Measurements from ENCODE around the gene KCNMB3. TPM values are rescaled to one million over a fixed set of nuclear protein-coding genes. Genes with fewer than 3 reads are reported as not detected.

KCNMB3 gene
- total and polyA plus RNA-seq, 2 of the 13 experiments (the other 11 are each of a cell fraction or from before 2014, with no cell fraction given): 4.3 to 7.1 TPM

DNA sequence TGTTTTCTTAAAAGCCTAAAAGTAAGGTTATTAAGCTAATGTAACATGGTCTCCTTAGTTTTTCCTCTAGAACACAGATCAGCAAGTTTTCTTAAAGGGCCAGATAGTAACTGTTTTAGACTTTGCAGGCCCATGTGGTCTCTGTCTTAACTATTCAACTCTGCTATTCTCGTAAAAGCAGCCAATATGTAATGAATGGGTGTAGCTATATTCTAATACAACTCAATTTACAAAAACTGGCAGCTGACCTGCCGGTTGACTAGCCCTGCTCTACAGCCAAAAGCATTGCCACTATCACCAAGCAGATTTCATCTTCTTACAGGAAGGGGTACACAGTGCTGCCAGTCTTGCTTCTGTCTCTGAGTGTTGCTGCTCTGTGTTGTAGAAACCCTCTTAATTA lies 27.4 kb downstream of the KCNMB3 start:
- in situ Hi-C loops (cut with HindIII; ENCODE audit: extremely low pct_ligation_motif_present, low pct_unique_long_range_greater_than_20kb): no loop called here
- no peak overlapping the region for H3K27ac ChIP-seq (ENCODE audit: extremely low read length, insufficient read depth, low read length)
- H2AFZ ChIP-seq (ENCODE audit: low read length): no peak overlapping the region
- H3K27me3 ChIP-seq (ENCODE audit: control insufficient read depth in 1 of 2, insufficient read depth in 2 of 2, low read length in 2 of 2): no peaks in the 10 kb centered on the region
- no peaks in the 10 kb centered on the region for H3K79me2 ChIP-seq (ENCODE audit: insufficient read depth, low read length)
- BruUV-seq (replicated peaks): no TSS peak
- ChIA-PET CTCF (ENCODE audit: low intra/inter-chr PET ratio, low total read pairs) (no interaction called here), POLR2A (no interaction called here)
- 93% methylated on average over 2 of the region's 2 CpGs for WGBS (ENCODE audit: low lambda C conversion rate)
- H3K4me1 ChIP-seq (ENCODE audit: insufficient read depth, low read length): no peaks in the 10 kb centered on the region
- H3K4me3 ChIP-seq (replicated peaks in 1 of 3; ENCODE audit: insufficient read depth in 1 of 3, low read depth in 2 of 3, low read length in 3 of 3): no peak overlapping the region
- H3K36me3 ChIP-seq (replicated peaks in 1 of 2; ENCODE audit: control insufficient read depth in 1 of 2, insufficient read depth in 2 of 2, low read length in 2 of 2): peaks cover 0 to 12% of the 10 kb centered on the region in 2 experiments; a peak in 3 of 5 replicates
- H3K9me3 ChIP-seq (ENCODE audit: low read length): no peaks in the 10 kb centered on the region
- no peak for DNase-seq (ENCODE audit: low spot score)
- no peak overlapping the region for H3K9ac ChIP-seq (ENCODE audit: insufficient read depth, low read depth, low read length)
- intact Hi-C loops (cut with micrococcal nuclease; ENCODE audit: unreplicated experiment): loop anchor here (10.0 kb wide), 1 partner anchor 91 kb away; no protein-coding TSS in a partner anchor
- H3K4me2 ChIP-seq (ENCODE audit: low read depth, low read length): no peak overlapping the region
- no peak for FAIRE-seq
- H4K20me1 ChIP-seq (ENCODE audit: insufficient read depth, low read length): no peaks in the 10 kb centered on the region
- no peak for ATAC-seq
- TF ChIP-seq CHD4 (IDR thresholded peaks at IDR 0.05; ENCODE audit: borderline replicate concordance, low read length) (no peak), MTA3 (CRISPR knock-in tag; IDR thresholded peaks at IDR 0.05) (no peak), PAF1 (CRISPR knock-in tag; IDR thresholded peaks at IDR 0.05) (no peak), SETDB1 (CRISPR knock-in tag; IDR thresholded peaks at IDR 0.05; ENCODE audit: borderline replicate concordance) (no peak), CBX5 (CRISPR knock-in tag; IDR thresholded peaks at IDR 0.05; ENCODE audit: borderline replicate concordance) (no peak), ZNF451 (CRISPR knock-in tag; IDR thresholded peaks at IDR 0.05) (no peak)
- TF ChIP-seq, protein P1, sequence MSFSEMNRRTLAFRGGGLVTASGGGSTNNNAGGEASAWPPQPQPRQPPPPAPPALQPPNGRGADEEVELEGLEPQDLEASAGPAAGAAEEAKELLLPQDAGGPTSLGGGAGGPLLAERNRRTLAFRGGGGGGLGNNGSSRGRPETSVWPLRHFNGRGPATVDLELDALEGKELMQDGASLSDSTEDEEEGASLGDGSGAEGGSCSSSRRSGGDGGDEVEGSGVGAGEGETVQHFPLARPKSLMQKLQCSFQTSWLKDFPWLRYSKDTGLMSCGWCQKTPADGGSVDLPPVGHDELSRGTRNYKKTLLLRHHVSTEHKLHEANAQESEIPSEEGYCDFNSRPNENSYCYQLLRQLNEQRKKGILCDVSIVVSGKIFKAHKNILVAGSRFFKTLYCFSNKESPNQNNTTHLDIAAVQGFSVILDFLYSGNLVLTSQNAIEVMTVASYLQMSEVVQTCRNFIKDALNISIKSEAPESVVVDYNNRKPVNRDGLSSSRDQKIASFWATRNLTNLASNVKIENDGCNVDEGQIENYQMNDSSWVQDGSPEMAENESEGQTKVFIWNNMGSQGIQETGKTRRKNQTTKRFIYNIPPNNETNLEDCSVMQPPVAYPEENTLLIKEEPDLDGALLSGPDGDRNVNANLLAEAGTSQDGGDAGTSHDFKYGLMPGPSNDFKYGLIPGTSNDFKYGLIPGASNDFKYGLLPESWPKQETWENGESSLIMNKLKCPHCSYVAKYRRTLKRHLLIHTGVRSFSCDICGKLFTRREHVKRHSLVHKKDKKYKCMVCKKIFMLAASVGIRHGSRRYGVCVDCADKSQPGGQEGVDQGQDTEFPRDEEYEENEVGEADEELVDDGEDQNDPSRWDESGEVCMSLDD (CRISPR knock-in tag; IDR thresholded peaks at IDR 0.05; ENCODE audit: borderline replicate concordance): no peak
- TF ChIP-seq, protein P2, sequence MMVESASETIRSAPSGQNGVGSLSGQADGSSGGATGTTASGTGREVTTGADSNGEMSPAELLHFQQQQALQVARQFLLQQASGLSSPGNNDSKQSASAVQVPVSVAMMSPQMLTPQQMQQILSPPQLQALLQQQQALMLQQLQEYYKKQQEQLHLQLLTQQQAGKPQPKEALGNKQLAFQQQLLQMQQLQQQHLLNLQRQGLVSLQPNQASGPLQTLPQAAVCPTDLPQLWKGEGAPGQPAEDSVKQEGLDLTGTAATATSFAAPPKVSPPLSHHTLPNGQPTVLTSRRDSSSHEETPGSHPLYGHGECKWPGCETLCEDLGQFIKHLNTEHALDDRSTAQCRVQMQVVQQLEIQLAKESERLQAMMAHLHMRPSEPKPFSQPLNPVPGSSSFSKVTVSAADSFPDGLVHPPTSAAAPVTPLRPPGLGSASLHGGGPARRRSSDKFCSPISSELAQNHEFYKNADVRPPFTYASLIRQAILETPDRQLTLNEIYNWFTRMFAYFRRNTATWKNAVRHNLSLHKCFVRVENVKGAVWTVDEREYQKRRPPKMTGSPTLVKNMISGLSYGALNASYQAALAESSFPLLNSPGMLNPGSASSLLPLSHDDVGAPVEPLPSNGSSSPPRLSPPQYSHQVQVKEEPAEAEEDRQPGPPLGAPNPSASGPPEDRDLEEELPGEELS (CRISPR knock-in tag; IDR thresholded peaks at IDR 0.05): no peak
- TF ChIP-seq, protein P3, sequence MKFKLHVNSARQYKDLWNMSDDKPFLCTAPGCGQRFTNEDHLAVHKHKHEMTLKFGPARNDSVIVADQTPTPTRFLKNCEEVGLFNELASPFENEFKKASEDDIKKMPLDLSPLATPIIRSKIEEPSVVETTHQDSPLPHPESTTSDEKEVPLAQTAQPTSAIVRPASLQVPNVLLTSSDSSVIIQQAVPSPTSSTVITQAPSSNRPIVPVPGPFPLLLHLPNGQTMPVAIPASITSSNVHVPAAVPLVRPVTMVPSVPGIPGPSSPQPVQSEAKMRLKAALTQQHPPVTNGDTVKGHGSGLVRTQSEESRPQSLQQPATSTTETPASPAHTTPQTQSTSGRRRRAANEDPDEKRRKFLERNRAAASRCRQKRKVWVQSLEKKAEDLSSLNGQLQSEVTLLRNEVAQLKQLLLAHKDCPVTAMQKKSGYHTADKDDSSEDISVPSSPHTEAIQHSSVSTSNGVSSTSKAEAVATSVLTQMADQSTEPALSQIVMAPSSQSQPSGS (CRISPR knock-in tag; IDR thresholded peaks at IDR 0.05): no peak

All from HepG2 (cell line).